ENCODE data around the gene STXBP6. TPM values are rescaled to one million over a fixed set of nuclear protein-coding genes. Genes with fewer than 3 reads are reported as not detected.
"Not testable (repeated sequence)": the region's sequence is repeated elsewhere in the genome, so short reads cannot be mapped to it uniquely, and the experiment has no call there.

Gene STXBP6
- polyA plus RNA-seq, 1 donor (not counting 4 experiments of a cell fraction or from before 2014, with no cell fraction given) = 1.4 TPM

DNA sequence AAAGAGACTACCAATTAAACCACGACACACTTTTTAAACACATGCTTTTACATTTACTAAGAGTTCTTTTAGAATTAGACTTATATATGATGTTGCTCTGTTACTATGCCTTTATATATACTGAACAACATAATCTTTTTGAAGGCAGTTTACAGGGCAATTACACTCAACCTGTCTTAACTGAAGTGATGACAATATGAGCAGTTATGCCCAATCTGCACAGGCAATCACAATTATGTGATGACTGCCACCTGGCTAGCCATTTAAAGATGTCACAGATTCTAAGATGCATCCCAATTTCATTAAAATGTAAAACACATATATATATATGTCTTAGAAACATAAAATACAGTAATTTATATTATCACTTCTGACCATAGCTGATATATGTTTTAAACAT lies 112.6 kb downstream of the STXBP6 start:
- Histone ChIP-seq H3K4me3 (ENCODE audit: control insufficient read depth in 2 of 3, extremely low read depth in 1 of 3, insufficient read depth in 2 of 3, low read depth in 1 of 3, low read length in 3 of 3) (no peak overlapping the region), H3K36me3 (ENCODE audit: control insufficient read depth in 2 of 2, extremely low read depth in 1 of 2, insufficient read depth in 2 of 2, low read length in 2 of 2) (no peaks in the 10 kb centered on the region), H3K9me3 (ENCODE audit: control insufficient read depth, low read depth, low read length) (no peaks in the 10 kb centered on the region), H3K4me2 (ENCODE audit: control insufficient read depth, extremely low read depth, insufficient read depth, low read depth, low read length) (no peak overlapping the region), H3K79me2 (ENCODE audit: control insufficient read depth, insufficient read depth, low read length) (no peaks in the 10 kb centered on the region), H4K20me1 (ENCODE audit: control insufficient read depth, extremely low read depth, insufficient read depth, low read length) (no peaks in the 10 kb centered on the region), H3K9me1 (ENCODE audit: control insufficient read depth, extremely low read depth, insufficient read depth, low read length) (no peaks in the 10 kb centered on the region), H3K9ac (ENCODE audit: control insufficient read depth, extremely low read depth, insufficient read depth, low read length) (no peak overlapping the region), H3K4me1 (ENCODE audit: control insufficient read depth, extremely low read depth, insufficient read depth, low read length) (no peaks in the 10 kb centered on the region), H3K27me3 (ENCODE audit: control insufficient read depth, extremely low read depth, insufficient read depth, low read length) (no peaks in the 10 kb centered on the region), H3K27ac (ENCODE audit: control insufficient read depth, insufficient read depth, low read length) (no peak overlapping the region), H2AFZ (ENCODE audit: control insufficient read depth, low read length) (no peak overlapping the region)
- DNase-seq (ENCODE audit: low read depth, low spot score) (no peak), FAIRE-seq (no peak)
- dilution Hi-C loops (cut with MboI; ENCODE audit: extremely low pct_ligation_motif_present, low sequenced_read_pairs) = no loop called here
- no peak for TF ChIP-seq CTCF (optimal IDR thresholded peaks at IDR 0.05 in 1 of 3, IDR thresholded peaks at IDR 0.05 in 1 of 3, conservative IDR thresholded peaks at IDR 0.05 in 1 of 3; ENCODE audit: extremely low read depth in 1 of 3, insufficient read depth in 2 of 3, low read length in 3 of 3)
- no peak for TF ChIP-seq EZH2 (IDR thresholded peaks at IDR 0.05; ENCODE audit: low read length)

DNA sequence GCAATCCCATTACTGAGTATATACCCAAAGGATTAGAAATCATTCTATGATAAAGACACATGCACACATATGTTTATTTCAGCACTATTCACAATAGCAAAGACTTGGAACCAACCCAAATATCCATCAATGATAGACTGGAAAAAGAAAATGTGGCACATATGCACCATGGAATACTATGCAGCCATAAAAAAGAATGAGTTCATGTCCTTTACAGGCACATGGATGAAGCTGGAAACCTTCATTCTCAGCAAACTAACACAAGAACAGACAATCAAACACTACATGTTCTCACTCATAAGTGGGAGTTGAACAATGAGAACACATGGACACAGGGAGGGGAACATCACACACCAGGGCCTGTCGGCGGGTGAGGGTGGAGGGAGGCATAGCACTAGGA lies 113.2 kb downstream of the STXBP6 start:
- H3K36me3 ChIP-seq (ENCODE audit: control insufficient read depth in 2 of 2, extremely low read depth in 1 of 2, insufficient read depth in 2 of 2, low read length in 2 of 2); DNase-seq (ENCODE audit: low read depth, low spot score); H3K9me3 ChIP-seq (ENCODE audit: control insufficient read depth, low read depth, low read length); FAIRE-seq; dilution Hi-C loops (cut with MboI; ENCODE audit: extremely low pct_ligation_motif_present, low sequenced_read_pairs); H4K20me1 ChIP-seq (ENCODE audit: control insufficient read depth, extremely low read depth, insufficient read depth, low read length); H3K9me1 ChIP-seq (ENCODE audit: control insufficient read depth, extremely low read depth, insufficient read depth, low read length); H3K4me2 ChIP-seq (ENCODE audit: control insufficient read depth, extremely low read depth, insufficient read depth, low read depth, low read length); H3K27me3 ChIP-seq (ENCODE audit: control insufficient read depth, extremely low read depth, insufficient read depth, low read length); H3K4me1 ChIP-seq (ENCODE audit: control insufficient read depth, extremely low read depth, insufficient read depth, low read length); H3K27ac ChIP-seq (ENCODE audit: control insufficient read depth, insufficient read depth, low read length); H3K4me3 ChIP-seq (ENCODE audit: control insufficient read depth in 2 of 3, extremely low read depth in 1 of 3, insufficient read depth in 2 of 3, low read depth in 1 of 3, low read length in 3 of 3); H3K79me2 ChIP-seq (ENCODE audit: control insufficient read depth, insufficient read depth, low read length); H2AFZ ChIP-seq (ENCODE audit: control insufficient read depth, low read length); H3K9ac ChIP-seq (ENCODE audit: control insufficient read depth, extremely low read depth, insufficient read depth, low read length): not testable (repeated sequence)

DNA sequence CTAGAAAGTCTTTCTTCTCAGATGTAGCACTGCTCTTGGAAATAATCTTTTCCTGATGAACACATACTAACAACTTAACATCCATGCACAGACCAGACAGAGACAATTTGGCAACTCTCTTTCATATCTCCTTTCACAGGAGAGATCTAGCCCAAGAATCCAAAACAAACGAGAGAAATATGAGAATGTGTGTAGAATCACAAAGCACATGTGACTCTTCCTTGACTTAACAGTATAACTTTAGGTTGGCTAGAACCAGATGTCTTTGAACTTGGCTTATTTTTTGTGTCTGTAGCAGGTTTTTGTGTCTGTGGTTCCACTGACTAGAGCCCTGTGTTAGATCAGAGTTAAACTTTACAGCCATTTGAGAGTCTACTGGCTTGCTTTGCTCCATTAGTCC lies 114.2 kb downstream of the STXBP6 start:
- Histone ChIP-seq H3K9me1 (ENCODE audit: control insufficient read depth, extremely low read depth, insufficient read depth, low read length) (no peaks in the 10 kb centered on the region), H3K9ac (ENCODE audit: control insufficient read depth, extremely low read depth, insufficient read depth, low read length) (no peak overlapping the region), H3K4me1 (ENCODE audit: control insufficient read depth, extremely low read depth, insufficient read depth, low read length) (no peaks in the 10 kb centered on the region), H3K36me3 (ENCODE audit: control insufficient read depth in 2 of 2, extremely low read depth in 1 of 2, insufficient read depth in 2 of 2, low read length in 2 of 2) (no peaks in the 10 kb centered on the region), H3K9me3 (ENCODE audit: control insufficient read depth, low read depth, low read length) (no peaks in the 10 kb centered on the region), H3K4me3 (ENCODE audit: control insufficient read depth in 2 of 3, extremely low read depth in 1 of 3, insufficient read depth in 2 of 3, low read depth in 1 of 3, low read length in 3 of 3) (no peak overlapping the region), H4K20me1 (ENCODE audit: control insufficient read depth, extremely low read depth, insufficient read depth, low read length) (no peaks in the 10 kb centered on the region), H2AFZ (ENCODE audit: control insufficient read depth, low read length) (no peak overlapping the region), H3K4me2 (ENCODE audit: control insufficient read depth, extremely low read depth, insufficient read depth, low read depth, low read length) (no peak overlapping the region), H3K79me2 (ENCODE audit: control insufficient read depth, insufficient read depth, low read length) (no peaks in the 10 kb centered on the region), H3K27ac (ENCODE audit: control insufficient read depth, insufficient read depth, low read length) (no peak overlapping the region), H3K27me3 (ENCODE audit: control insufficient read depth, extremely low read depth, insufficient read depth, low read length) (no peaks in the 10 kb centered on the region)
- TF ChIP-seq EZH2 (IDR thresholded peaks at IDR 0.05; ENCODE audit: low read length) (no peak), CTCF (optimal IDR thresholded peaks at IDR 0.05 in 1 of 3, IDR thresholded peaks at IDR 0.05 in 1 of 3, conservative IDR thresholded peaks at IDR 0.05 in 1 of 3; ENCODE audit: extremely low read depth in 1 of 3, insufficient read depth in 2 of 3, low read length in 3 of 3) (no peak)
- no peak for DNase-seq (ENCODE audit: low read depth, low spot score)
- no peak for FAIRE-seq
- dilution Hi-C loops (cut with MboI; ENCODE audit: extremely low pct_ligation_motif_present, low sequenced_read_pairs) = no loop called here
